ENCODE data around the gene SETD1B.
"Not testable (repeated sequence)": the region's sequence is repeated elsewhere in the genome, so short reads cannot be mapped to it uniquely, and the experiment has no call there.

- TF ChIP-seq, protein P1, sequence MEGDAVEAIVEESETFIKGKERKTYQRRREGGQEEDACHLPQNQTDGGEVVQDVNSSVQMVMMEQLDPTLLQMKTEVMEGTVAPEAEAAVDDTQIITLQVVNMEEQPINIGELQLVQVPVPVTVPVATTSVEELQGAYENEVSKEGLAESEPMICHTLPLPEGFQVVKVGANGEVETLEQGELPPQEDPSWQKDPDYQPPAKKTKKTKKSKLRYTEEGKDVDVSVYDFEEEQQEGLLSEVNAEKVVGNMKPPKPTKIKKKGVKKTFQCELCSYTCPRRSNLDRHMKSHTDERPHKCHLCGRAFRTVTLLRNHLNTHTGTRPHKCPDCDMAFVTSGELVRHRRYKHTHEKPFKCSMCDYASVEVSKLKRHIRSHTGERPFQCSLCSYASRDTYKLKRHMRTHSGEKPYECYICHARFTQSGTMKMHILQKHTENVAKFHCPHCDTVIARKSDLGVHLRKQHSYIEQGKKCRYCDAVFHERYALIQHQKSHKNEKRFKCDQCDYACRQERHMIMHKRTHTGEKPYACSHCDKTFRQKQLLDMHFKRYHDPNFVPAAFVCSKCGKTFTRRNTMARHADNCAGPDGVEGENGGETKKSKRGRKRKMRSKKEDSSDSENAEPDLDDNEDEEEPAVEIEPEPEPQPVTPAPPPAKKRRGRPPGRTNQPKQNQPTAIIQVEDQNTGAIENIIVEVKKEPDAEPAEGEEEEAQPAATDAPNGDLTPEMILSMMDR (IDR thresholded peaks at IDR 0.05), result not testable (repeated sequence)
- TF ChIP-seq POLR2A (IDR thresholded peaks at IDR 0.05), result not testable (repeated sequence)
Observed at GRCh38 chr12:121860699-121861098, 56.9 kb downstream of the SETD1B start.
